ENCODE data around the gene RPGRIP1L.

RPGRIP1L gene

GRCh38 chr16:53598511-53599275 lies 105.0 kb downstream of the RPGRIP1L start:
- no peak for DNase-seq

GRCh38 chr16:53597776-53598175 lies 105.9 kb downstream of the RPGRIP1L start:
- no peak for DNase-seq

GRCh38 chr16:53588081-53588648 lies 115.5 kb downstream of the RPGRIP1L start:
- no peak for DNase-seq

- DNase-seq: no peak
Observed at GRCh38 chr16:53583401-53583800, 120.3 kb downstream of the RPGRIP1L start.

GRCh38 chr16:53581784-53582183 lies 121.9 kb downstream of the RPGRIP1L start:
- DNase-seq: no peak

- no peak for DNase-seq
Observed at GRCh38 chr16:53580038-53580802, 123.4 kb downstream of the RPGRIP1L start.

- no peak for DNase-seq
Observed at GRCh38 chr16:53576904-53577303, 126.8 kb downstream of the RPGRIP1L start.

- DNase-seq: no peak
Observed at GRCh38 chr16:53576210-53576609, 127.4 kb downstream of the RPGRIP1L start.

- no peak for DNase-seq
Observed at GRCh38 chr16:53571763-53572162, 131.9 kb downstream of the RPGRIP1L start.

GRCh38 chr16:53566552-53567245 lies 137.0 kb downstream of the RPGRIP1L start:
- no peak for DNase-seq

GRCh38 chr16:53565296-53565863 lies 138.3 kb downstream of the RPGRIP1L start:
- DNase-seq: no peak

- no peak for DNase-seq
Observed at GRCh38 chr16:53563426-53563825, 140.2 kb downstream of the RPGRIP1L start.

GRCh38 chr16:53561101-53561888 lies 142.4 kb downstream of the RPGRIP1L start:
- no peak for DNase-seq

- no peak for DNase-seq
Observed at GRCh38 chr16:53559270-53559951, 144.2 kb downstream of the RPGRIP1L start.

GRCh38 chr16:53558710-53559109 lies 144.9 kb downstream of the RPGRIP1L start:
- no peak for DNase-seq

- no peak for DNase-seq
Observed at GRCh38 chr16:53556521-53556920, 147.1 kb downstream of the RPGRIP1L start.

- peak; percentile 31 for DNase-seq
Observed at GRCh38 chr16:53549970-53550690, 153.5 kb downstream of the RPGRIP1L start.

Data from activated gamma-delta T cell treated with Interleukin-2 at 50 U/mL for 16 hours (primary cell).